GM18858 (cell line): ENCODE results near the gene STRA6.

Experiments used
- ATAC-seq: cut with Tn5 transposase; IDR thresholded peaks from one replicate; pipeline ENCODE4 v1.9.1; 2021; ENCODE audit not compliant: unreplicated experiment

STRA6 gene

DNA sequence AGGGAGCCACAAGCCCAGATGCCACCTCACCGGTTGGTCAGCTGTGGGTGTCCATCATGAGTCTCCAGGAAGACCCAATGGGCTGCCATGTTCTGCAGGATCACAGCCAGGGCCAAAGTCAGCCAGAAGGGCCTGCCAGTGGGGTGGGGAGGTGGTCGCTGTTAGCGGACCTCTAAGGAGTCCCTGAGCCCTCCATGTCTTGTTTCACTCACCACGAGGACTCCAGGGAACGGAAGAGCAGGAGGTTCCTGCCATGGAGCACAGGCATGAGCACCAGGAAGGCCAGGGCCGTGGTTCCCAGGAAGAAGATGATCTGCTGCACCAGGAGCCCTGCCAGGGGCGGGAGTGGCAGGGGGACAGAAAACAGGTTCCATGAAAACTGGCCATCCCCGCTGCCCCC lies 20.5 kb downstream of the STRA6 start:
- ATAC-seq = no peak

DNA sequence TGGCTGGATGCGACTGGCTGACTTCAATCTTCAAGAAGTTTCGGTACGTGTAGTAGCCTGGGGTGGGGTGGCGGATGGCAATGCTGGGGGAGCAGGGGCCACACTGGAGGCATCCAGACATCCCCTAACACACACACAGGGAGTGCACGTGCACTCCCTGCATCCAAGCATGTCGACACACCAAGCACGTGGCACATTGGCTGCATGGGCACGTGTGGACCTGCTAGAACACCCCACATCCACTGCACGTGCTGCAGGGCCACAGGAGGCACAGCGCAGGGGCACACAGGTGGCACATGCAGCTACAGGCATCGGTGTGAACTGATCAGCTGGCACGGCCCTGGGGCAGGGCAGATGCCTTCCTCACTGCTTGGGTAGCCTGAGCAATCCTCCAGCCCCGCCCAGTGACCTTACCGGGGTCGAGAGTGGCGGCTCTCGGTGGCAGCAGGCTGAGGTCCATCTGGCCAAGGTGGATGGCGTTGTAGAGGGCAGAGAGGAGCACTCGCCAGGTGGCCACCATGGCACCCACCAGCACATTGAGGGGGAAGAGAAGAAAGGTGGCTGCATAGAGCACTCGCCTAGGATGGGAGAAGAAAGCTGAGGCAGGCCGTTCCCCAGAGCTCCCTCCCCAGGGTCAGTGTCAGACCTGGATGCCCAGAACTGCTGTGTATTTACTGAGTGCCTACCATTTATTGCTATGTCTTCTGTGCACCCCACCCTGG lies 21.5 kb downstream of the STRA6 start:
- ATAC-seq = no peak

DNA sequence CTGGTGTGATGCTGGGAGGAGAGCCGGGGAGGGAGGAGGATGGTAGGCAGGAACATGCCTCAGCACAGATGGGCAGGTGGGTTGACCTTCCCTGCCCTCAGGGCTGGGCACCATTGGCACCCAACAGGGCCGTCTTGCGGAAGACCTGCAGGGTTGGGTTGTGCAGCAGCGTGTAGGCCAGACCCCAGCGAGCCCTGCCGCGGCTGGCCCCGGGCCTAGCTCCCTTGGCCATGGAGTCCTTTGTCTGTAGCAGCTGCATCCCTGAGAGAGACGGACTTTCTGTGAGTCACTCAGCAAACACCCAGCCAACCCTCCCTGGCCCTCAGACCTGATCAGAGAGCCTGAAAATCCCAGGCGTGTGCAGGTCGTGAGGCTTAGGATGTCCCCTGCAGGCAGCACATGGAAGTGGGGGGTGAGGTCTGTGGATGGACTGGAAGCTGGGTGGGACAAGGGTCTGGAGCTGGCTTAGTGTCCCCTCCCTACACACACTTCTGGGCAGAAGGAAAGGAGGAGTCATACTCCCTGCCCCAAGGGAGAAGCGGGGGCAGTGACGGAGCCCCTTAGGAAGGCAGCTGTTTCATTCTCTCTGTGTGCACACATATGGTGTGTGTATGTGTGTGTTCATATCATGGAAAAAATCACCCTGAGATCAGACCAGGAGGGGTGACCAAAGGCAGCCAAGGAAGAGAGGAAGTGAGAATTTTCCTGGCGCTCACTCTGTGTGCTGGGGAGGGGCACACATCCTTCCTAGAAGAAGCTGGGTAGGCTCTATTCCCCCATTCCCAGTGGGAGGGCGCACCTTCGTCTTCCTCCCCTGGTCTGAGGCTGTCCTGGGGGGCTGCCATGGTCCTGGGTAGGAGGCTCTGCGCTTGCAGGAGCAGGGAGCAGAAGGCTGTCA lies 22.4 kb downstream of the STRA6 start:
- ATAC-seq = no peak

DNA sequence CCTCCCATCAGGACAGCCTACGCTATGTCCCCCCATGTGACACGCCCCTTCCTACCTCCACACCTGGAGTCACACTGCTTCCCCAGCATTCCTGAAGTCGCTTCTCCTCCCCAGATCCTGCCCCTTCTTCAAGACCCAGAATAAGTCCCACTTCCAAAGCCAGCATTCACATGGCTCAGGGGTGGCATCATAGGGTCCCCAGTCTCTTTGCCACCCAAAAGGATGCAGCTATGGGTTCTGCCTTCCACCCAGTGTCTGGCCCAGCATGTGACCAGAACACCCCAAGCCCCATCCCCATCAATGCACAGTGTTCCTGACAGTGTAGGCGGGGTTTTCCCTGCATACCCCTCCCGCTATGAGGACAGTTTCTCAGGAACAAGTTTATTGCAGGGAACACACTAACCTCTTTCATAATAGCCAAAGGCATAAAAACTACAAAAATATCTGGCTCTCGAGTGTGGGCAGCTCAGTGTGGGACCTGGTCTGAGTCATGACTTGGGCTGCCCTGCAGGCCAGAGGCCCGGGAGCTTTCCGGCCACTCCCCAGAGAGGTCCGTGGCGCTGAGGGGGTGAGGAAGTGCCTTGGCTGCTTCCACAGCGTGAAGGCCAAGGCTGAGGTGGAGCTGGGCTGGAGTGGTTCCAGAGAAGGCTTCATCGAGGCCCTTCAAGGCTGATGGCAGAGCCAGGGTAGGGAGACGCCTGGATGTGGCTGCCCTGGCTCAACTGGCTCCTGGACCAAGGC lies 23.3 kb downstream of the STRA6 start:
- no peak for ATAC-seq

DNA sequence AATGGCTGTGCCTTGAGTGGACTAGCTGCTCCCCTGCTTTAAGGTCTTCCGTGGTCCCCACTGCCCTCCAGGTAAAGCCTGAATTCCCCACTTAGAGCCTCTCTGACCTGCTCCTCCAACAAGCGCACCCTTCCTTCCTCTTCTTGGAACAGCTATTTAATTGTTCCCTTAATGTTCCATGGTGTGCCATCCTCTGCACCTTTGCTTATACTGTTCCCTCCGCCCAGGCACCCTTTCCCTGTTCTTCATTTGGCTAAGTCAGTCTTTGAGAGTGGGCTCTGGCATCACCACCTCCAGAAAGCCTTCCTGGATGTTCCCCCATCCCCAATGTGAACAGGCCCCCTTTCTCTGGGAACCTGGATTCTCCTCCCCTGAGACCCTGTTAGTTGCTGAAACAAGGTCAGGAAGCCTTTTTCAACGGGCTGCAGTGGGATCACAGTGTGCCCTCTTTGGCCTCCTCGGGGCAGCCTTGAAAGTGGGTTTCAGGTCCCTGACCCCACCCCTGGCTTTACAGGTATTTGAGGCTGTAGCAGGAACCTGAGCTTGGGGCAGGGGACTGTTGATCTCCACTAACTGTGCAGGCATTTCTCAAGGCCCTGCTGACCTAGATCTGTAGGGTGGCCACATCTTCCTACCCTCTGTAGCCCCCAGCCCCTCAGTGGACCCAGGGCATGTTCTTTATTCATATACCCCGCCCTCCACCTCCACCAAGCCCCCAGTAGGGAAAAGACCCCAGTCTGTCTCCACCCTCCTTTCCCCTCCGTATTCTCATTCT lies 24.1 kb downstream of the STRA6 start:
- no peak for ATAC-seq

DNA sequence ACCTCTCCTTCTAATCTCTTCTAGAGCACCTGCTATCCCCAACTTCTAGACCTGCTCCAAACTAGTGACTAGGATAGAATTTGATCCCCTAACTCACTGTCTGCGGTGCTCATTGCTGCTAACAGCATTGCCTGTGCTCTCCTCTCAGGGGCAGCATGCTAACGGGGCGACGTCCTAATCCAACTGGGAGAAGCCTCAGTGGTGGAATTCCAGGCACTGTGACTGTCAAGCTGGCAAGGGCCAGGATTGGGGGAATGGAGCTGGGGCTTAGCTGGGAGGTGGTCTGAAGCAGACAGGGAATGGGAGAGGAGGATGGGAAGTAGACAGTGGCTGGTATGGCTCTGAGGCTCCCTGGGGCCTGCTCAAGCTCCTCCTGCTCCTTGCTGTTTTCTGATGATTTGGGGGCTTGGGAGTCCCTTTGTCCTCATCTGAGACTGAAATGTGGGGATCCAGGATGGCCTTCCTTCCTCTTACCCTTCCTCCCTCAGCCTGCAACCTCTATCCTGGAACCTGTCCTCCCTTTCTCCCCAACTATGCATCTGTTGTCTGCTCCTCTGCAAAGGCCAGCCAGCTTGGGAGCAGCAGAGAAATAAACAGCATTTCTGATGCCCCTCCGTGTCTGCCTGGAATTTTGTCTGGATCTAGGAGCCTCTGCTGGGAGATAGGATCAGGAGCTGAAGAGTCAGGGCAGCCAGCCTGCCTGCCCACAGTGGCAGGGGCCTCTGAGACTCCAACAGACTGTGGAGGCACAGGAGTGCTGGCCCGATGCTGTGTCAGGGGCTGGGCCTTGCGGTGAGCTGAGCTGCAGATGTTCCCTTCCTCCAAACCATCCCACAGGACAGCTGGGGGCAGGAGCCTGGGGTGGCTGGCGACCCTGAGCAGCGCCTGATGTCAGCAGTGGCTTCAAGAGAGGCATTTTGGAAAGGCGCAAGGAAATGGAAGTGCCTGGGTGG lies 26.0 kb downstream of the STRA6 start:
- no peak for ATAC-seq

DNA sequence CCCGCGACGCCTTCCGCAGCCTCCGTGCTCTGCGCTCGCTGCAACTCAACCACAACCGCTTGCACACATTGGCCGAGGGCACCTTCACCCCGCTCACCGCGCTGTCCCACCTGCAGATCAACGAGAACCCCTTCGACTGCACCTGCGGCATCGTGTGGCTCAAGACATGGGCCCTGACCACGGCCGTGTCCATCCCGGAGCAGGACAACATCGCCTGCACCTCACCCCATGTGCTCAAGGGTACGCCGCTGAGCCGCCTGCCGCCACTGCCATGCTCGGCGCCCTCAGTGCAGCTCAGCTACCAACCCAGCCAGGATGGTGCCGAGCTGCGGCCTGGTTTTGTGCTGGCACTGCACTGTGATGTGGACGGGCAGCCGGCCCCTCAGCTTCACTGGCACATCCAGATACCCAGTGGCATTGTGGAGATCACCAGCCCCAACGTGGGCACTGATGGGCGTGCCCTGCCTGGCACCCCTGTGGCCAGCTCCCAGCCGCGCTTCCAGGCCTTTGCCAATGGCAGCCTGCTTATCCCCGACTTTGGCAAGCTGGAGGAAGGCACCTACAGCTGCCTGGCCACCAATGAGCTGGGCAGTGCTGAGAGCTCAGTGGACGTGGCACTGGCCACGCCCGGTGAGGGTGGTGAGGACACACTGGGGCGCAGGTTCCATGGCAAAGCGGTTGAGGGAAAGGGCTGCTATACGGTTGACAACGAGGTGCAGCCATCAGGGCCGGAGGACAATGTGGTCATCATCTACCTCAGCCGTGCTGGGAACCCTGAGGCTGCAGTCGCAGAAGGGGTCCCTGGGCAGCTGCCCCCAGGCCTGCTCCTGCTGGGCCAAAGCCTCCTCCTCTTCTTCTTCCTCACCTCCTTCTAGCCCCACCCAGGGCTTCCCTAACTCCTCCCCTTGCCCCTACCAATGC lies 27.1 kb downstream of the STRA6 start:
- no peak for ATAC-seq

DNA sequence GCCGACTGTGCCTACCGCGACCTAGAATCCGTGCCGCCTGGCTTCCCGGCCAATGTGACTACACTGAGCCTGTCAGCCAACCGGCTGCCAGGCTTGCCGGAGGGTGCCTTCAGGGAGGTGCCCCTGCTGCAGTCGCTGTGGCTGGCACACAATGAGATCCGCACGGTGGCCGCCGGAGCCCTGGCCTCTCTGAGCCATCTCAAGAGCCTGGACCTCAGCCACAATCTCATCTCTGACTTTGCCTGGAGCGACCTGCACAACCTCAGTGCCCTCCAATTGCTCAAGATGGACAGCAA lies 27.7 kb downstream of the STRA6 start:
- ATAC-seq = no peak

DNA sequence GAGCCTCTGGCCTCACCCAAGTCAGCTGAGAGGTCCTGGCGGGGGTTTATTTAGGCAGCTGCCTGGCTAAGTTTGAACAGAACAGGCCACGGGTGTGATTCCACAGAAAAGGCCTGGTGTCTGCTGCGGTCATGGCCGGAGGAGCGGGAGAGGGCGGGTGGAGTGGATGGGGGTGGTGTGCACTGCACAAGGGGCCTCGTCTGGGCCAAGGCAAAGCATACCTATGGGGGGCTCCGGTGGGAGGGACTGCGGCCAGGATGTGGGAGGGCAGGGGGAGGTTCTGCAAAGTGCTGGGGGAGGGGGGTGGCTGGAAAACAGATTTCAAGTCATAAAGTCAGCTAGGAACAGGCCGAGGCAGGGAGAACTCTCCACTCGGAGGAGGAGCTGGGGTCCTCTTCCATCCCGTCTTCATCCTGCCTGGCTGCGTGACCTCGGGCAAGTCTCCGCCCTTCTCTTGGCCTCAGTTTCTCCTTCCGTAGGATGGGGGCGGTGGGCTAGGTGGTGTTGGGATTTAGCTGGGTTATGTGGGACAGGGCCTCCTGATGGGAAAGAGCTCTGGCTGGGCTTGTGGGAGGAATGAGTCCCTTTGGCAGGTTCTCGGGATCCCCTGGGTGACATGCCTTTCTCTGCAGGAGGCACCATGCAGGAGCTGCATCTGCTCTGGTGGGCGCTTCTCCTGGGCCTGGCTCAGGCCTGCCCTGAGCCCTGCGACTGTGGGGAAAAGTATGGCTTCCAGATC lies 28.2 kb downstream of the STRA6 start:
- no peak for ATAC-seq

DNA sequence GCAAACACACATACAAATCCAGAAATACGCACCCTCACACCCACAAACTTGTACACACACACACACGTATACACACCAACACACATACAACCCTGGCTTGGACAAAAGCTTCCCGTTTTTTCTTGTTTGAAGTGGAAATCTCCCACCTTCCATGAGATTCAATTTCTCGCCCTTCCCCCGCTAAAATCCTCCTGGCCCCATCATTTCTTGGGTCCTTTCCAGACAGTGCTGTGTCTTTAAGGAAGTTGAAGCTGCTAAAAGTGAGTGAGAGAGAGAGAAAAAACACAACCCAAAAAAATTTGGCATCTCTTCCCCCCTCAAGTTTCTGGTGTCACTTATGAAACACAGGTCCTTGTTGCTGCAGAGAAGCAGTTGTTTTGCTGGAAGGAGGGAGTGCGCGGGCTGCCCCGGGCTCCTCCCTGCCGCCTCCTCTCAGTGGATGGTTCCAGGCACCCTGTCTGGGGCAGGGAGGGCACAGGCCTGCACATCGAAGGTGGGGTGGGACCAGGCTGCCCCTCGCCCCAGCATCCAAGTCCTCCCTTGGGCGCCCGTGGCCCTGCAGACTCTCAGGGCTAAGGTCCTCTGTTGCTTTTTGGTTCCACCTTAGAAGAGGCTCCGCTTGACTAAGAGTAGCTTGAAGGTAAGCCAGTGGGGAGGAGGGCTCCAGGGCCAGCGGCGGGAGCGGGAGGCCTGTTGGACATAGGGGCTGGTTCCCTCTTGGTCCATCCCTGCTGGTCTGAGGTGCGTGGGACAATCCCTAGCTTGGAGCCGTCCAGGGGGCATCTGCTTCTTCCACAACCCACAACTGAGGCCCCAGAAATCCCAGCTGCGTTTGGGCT lies 29.0 kb downstream of the STRA6 start, which contains the start of gene ISLR:
TSS of gene ISLR (plus strand) at position 331 of the 839 bp plus-strand sequence. CDS start 1,149 bp downstream, outside the sequence.
- ATAC-seq = no peak

DNA sequence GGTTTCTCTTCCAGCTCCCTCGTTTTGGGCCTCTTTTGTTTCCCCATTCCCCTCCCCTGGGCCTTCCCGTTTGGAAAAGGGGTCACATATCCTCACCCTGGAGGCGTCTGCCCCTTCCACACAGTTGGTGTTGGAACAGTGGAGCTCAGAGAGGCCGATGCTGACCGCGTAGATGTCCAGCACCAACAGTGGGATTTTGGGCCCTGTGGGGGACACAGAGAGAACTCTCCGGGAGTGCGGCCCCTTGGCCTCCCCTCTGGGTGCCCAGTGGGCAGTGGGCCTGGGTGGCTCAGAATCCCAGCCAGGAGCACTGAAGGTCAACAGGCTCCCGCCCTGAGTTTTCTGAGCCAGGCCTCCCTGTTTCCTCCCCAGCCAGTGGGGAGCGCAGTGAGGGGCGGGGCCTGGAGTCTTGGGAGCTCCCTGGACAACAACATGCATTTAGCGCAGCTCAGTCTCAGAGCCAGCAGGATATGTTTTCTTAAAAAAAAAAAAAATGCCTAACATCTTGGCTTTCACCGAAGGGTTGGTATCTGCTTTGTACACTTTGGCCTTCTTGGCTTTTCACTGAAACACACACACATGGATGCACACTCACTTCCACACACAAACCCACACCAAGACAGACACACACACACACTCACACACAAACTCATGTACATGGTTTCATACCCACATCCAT lies 29.7 kb downstream of the STRA6 start:
- no peak for ATAC-seq

DNA sequence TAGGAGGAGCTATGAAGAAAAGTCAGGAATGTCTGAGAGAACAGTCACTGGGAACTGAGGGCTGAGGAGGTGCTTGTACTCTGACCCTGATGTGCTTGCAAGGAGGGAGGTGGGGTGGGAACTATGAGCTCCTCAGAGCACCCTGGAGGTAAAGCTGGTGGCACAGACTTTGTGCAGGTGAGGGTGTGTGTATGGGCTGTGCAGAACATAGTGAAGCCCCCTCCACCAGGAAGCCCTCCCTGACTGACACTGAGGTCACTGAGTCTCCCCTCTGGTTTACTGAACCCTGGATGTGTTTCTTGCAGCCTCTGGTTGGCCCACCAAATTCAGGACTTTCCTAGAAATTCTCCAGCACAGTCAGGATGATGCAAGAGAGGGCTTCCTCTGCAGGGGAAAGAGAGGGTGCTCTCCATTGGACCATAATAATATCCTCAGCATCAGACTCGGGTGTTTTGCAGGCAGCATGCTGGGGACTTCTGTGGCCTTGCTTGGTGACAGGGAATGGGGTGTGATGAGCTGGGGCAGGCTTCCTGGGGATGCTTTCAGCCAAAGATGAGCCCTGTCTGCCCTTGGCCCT lies 30.5 kb downstream of the STRA6 start:
- ATAC-seq = no peak

DNA sequence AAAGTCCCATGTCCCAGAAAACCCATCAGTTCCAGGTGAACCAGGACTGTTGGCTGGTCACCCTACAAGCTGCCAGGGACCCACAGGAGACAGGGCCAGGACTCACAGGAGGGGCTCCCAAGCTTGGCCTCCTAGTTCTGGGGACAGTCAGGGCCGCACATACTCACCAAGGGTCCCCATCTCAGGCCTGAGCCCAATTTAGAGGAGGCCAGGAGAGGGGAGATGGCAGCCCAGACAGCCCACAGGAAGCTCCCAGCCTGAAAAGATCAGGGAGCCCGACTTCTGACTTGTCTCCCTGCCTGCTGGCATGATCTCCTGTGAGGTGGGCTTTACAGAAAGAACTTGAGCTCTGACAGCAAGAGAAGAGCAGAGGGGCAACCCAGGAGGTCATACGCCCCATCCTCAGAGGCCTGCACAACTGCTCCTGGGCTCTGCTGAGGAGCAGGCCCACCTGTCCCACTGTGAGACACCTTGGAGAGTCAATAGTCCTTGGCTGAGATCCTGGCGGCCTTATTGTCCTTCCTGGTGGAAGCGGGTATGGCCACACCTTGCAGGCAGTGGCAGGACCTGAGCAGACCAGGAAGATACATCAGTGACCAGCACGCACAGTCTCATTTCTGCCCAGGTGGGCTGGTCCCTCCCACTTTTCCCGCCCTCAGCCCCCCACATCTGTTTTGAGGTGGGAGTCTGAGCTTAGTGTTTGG lies 31.6 kb downstream of the STRA6 start:
- no peak for ATAC-seq

DNA sequence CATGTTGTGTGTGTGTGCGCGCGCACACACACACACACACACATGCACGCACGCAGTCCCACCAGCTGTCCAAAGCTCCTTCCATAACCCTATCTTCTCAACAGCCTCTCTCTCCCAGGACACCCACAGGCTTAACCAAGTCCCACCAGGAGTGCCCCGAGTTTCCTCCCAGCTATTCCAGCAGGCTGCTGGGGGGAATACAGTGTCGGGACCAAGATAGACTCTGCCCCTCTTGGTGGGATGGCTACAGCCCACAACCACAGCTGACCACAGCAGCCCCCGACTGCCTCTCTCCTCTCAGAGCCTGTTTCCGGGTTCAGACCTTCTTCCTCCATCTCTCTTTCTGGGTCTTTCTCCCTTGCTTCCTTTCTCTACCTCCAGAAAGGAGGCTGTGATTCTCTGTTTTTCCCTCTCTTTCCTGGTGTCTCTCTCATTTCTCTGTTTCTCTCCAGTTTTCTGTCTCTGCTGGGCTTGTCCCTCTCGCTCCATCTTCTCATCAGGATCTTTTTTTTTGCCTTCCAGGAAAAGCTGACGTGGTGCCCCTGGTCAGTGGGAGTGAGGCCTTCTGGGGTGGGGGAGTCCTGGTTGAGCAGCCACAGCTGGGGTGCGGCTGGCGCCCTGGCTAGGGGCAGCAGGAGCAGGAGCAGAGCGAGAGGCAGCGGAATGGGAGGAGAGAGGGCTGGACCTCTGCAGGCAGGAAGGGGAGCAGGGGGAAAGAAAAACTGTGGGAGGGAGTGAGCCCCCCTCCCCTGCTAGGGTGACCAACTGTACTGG lies 32.3 kb downstream of the STRA6 start:
- ATAC-seq = no peak

DNA sequence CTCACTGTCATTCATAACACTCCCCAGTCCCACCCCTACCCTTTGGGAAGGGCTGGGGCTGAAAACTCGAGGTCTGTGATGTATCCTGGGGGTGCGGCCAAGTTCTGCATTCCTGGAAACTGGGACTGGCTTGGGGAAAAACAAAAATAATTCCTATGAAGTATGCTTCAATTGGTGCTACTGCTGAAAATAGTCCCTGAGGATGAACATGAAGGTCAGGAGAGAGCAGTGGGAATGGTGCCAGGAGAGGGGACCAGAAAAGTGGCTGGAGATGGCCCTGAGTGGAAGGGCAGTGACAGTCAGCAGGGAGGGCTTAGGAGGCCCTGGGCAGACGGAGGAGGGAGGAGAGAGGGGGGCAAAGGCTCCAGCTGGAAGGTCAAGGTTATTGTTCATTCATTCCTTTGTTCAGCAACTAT lies 33.9 kb downstream of the STRA6 start:
- no peak for ATAC-seq
